Suppressor macrophage treated with lipopolysaccharide for 1 hour (primary cell): ENCODE results near the gene GNG7.
A peak's percentile ranks its signal among the peaks of the same experiment; 100 is the strongest.

Experiments
- DNase-seq, 3 donors: peaks; one replicate each; pipeline ENCODE4 v3.0.0-alpha.2; 2020 to 2022

GNG7 gene

DNA sequence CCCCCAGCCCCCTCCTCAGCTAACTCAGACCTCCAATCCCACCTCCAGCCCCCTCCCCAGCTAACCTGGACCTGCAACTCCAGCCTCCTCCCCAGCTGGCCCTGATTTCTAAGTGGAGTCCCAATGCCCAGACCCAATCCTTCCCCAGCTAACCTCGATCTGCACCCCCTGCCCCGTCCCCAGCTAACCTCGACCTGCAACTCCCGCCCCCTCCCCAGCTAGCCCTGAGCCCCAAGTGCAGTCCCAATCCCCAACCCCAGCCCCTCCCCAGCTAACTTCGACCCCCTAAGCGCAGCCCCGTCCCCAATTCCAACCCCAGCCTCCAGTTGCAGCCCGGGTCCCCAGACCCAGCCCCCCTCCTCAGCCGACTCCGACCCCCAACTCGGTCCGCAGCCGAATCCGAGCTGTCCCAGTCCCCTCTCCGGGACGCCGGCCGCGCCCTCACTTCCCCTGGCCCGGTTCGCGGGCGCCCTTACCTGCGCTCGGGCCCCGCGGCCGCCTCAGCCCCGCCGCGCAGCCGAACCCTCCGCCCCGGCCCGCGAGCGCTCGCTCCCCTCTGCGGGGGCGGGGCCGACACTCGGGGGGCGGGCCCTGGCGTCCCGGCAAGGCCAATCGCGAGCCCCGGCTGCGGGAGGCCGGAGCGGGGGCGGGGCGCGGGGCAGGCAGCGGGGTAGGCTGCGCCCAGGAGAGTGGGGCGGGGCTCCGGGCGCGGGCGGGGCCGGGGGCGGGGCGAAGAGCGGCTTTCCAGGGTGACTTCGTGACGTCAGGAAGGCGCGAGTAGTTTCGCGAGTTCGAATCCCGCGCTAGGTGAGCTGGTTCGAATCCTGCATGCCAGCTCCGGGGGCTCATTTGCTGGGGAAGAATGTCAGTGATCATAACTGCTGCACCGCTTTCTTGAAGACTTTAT, at the start of gene GNG7:
TSS of gene GNG7 (minus strand) at position 525 of the 907 bp plus-strand sequence. CDS start 182,006 bp downstream, outside the sequence.
- DNase-seq = peak; percentile 95 to 100 (median 98)

DNA sequence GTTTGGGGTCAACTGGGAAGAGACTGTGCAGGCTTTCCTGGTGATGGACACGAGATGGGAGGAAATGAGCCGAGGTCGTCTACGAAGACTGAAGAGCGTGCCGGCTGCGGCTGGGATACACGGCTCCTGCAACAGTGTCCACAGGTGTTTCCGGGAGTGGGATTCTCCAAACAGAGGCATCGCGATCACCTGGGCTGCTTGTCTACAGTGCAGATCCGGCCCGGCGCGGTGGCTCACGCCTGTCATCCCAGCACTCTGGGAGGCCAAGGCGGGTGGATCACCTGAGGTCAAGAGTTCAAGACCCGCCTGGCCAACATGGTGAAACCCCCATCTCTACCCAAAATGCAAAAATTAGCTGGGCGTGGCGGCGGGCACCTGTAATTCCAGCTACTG, 48.9 kb upstream of the GNG7 start:
- DNase-seq = no peak

DNA sequence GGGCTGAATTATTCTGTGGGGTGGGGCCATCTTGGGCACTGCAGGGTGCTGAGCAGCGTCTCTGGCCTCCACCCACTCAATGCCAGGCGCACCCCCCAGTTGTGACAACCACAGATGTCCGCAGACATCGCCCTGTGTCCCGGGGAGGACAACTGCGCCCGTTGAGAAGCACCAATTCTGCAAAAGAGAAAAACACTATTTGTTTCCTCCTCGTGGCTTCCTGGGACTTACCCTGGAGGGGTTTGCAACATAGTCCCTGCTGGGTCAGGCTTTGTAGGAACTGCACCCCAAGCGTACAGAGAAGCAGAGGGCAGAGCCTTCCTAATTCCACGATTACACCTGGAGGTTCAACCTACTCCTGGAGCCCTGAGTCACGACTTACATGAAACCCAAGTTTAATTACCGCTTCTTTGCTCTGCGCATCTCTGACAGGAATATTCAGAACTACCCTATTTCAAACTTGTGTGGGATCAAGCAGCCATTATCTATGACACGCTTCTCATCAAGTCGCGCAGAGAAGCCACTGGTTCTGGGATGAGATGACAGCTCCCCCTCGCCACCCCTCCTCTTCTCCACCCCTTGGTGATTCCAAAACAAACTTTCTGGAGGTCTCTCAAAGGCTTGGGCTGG, 48.4 kb upstream of the GNG7 start:
- peak; percentile 59 to 74 (median 72) for DNase-seq

DNA sequence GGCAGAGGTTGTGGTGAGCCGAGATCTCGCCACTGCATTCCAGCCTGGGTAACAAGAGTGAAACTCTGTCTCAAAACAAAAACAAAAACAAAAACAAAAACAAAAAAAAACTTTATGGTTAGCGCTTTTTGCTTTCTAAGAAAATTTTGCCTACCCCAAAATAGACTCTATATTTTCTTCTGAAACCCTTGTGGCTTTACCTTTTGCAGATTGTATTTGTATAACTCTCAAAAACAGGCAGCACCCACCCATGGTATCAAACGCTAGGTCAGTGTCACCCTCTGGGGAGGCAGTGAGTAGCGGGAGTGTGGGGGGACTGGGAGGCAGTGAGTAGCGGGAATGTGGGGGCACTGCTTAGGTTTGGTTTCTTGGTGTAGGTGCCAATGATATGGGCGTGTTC, 44.9 kb upstream of the GNG7 start:
- DNase-seq = no peak

DNA sequence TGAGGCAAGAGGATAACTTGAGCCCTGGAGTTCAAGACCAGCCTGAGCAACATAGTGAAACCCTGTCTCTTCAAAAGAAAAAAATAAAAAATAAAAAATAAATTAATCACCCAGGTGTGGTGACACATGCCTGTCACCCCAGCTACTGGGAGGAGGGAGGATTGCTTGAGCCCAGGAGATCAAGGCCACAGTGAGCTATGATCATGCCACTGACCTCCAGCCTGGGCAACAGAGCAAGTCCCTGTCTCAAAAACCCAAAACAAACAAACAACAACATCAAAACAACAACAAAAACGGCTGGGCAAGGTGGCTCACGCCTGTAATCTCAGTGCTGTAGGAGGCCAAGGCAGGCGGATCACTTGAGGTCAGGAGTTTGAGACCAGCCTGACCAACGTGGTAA, 41.6 kb upstream of the GNG7 start:
- no peak for DNase-seq

DNA sequence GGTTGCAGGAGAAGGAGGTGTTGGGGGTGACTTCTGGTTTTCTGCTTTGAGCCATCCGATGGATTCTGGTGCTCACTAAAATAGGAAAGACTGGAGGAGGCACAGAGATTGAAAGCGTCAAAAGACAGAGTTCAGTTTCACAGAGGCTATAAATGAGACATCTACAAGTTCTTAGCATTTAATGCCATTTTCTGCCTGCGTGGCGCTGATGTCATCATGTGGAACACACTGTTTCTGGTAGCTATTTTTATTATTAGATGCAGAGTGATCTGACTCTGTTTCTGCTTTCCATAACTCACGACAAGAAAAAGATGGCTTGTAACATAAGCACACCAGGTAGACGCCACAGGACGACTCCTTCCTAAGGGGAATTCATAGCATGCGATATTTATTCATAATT, 40.6 kb upstream of the GNG7 start:
- DNase-seq = no peak

DNA sequence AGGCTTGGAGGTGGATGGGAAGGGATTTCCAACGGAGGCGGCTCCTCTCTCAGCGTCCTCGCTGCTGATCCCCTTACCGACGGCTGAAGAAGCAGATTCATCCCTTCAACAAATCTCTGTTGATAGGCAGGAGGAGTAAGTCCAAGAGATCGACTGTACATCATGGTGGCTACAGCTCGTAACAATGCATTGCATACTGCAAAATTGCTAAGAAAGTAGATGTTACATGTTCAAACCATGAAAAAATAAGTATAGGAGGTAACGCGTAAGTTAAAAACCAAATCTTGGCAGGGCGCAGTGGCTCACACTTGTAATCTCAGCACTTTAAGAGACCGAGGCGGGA, 37.8 kb upstream of the GNG7 start:
- no peak for DNase-seq

DNA sequence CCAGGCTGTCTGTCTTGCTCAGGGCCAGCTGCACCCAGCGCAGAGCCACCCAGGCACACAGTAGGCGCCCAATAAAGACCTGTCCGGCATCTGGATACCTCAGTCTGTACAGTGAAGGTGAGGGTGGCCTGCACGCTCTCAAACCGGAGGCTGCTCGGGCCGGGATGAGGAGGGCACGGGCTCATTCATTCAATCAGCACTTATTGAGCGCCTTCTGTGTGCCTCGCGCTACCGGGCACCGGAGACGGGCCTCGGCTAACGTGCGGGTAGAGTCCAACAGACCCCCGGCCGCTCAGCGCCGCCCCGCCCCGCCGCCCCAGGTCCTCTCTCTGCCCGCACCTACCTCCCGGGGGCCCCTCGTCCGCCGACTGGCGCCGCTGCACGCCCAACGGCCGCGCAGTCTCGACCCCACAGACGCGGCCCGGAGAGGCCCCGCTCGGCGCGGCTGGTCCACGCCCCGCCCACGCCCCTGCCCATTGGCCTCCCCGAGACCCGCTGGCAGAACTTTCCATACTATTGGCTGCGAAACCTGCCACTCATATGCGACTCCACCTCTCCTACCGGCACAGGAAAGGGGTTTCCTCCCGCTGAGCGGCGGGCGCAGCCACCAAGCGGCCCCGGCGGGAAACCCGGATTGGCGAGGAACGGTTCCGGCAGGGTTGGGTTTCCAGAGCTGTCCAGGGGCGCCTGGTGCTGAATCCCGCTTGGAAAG, 37.3 kb upstream of the GNG7 start, which contains the start of gene SLC39A3:
TSS of gene SLC39A3 (minus strand) at position 416 of the 712 bp plus-strand sequence. CDS start 2,760 bp downstream, outside the sequence.
- DNase-seq = peak; percentile 99 to 100 (median 99)

DNA sequence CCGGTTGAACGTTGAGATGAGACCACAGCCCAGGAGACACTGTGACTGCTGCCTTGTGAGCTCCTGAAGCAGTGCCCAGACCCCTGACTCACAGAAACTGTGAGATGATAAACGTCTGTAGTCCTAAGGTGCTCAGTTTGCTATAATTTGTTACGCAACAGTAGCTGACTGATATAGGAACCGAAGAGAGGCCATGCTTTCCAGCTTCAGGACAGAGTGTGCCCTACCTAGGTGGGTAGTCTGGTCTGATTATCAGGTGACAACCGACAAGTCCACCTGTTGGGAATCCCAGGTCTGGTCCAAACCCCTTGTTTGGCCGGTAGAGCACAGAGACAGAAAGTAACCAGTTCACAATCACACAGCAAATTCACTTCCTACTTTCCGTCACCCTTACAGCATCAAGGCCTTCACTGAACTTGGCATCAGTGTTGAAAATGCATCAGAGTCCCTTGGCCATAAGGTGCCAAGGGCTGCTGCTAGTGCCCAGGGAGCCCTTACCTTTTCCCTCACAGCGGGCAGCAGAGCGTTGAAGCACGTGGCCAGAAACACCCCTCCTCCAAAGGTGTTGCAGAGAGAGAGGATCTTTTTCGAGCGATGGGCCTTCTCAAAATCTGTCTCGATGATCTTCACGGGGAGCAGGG, 34.2 kb upstream of the GNG7 start:
- DNase-seq = no peak

DNA sequence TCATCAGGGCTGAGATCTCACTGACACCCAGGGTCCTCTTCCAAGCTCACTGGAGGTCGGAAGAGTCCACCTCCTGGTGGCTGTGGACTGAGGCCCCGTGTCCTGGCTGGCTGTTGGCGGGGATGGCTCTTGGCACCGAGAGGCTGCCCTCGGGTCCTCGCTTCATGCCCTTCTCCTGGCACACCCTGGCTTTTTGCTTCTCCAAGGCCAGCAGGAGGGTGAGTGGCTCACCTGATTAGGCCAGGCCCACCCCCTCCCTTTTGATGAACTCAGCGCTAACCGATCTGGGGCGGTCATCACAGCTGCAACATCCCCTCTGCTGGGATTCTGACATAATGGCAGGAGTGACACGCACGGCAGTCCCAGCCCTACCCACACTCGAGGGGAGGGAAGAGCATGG, 32.9 kb upstream of the GNG7 start:
- DNase-seq = no peak

DNA sequence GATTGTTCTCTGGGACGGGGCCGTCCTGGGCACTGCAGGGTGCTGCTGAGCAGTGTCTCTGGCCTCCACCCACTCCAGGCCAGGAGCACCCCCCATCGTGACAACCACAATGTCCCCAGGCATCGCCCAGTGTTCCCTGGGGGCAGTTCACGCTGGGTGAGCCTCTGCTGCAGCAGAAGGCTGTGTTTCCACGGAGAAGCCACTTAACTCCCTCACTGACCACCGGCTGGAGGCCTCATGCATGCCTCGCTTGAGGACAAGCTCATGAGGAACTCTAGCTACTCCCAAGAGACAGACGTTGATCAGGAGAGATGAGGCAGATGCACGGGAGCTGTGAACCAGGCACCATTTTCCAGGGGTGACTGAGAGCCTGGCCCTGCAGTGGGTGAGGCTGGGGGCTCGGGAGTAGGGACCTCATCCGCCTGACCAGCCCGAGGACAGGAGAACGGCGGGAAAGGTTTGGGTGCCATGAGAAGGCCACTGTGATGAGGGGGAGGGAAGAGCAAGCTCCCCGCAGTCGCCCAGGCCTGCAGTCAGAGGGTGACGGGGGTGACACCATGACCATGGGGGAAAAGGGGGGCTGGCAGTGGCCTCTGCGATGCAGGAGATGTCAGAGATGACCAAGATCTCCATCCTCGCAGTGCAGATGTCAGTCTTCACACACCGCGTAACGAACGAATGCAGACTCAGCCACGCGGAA, 32.2 kb upstream of the GNG7 start:
- DNase-seq = no peak

DNA sequence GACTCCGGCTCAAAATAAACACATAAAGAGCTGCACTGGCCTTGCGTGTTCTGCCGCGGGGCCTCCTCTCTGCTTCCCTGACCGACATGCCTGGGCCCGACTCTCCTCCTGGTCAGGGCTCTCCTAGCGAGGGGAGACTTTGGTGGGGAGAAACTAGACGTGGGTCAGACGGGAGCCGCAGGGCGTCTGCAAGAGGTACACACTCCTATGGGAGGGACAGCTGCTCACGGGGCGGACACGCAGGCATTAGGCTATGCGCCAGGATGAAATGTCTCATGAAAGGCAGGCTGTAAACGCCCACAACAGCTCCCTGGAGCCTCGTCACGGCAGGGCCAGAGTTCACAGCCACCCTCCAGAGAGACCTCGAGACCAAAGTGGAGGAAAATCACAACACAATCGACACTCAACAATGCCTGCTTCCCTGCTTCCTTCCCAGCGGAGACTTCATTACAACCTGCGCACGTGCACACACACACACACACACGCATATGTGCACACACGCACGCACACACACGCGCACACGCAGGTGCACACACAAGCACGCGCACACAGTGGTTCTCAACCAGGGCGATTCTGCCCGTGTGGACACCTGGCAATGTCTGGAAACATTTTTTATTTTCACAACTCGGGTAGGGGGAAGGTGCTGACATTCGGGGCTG, 31.6 kb upstream of the GNG7 start:
- DNase-seq = no peak

DNA sequence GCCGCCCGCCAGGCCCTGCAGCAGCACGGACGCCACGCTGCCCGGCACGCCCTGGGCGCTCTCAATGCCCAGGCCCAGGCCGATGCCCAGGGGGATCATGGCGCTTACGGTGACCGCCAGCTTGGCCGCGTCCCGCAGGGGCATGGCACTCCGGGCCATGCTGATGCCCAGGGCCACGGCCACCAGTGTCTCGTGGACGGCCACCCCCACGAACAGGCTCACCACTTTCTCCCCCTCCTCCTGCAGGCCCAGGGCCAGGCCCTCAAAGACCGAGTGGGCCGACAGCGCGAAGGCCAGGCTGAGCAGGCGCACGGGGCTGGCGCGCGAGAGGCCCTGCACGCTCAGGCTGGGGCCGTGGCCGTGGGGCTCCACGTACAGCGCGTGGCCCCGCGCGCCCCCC, 30.4 kb upstream of the GNG7 start:
- DNase-seq = no peak

DNA sequence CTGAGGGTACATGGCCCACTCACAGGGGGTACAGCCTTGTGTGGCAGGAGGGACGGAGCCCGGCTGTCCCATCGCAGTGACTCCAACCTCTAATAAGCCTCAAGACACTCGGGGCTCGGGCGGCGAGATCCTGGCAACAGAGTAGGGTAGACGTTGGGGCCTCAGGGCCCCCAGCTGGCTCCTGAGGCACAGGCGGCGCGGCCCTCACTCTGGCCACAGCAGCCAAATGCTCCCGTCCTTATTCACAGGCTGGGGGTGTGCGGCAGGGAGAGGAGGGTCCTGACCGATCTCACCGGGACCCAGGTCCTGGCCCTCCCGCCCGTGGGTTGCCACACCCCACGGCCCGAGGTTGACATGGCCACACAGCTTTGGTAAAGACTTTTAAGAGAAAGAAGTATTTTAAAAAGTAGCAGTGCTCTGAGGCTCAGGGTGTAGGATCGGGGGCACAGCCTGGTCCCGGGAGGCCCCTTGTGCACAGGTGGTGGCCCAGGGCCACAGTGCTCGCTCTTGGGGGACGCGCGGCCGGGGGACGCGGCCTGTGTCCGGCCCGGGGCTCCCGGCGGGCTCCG, 29.7 kb upstream of the GNG7 start:
- DNase-seq = no peak

DNA sequence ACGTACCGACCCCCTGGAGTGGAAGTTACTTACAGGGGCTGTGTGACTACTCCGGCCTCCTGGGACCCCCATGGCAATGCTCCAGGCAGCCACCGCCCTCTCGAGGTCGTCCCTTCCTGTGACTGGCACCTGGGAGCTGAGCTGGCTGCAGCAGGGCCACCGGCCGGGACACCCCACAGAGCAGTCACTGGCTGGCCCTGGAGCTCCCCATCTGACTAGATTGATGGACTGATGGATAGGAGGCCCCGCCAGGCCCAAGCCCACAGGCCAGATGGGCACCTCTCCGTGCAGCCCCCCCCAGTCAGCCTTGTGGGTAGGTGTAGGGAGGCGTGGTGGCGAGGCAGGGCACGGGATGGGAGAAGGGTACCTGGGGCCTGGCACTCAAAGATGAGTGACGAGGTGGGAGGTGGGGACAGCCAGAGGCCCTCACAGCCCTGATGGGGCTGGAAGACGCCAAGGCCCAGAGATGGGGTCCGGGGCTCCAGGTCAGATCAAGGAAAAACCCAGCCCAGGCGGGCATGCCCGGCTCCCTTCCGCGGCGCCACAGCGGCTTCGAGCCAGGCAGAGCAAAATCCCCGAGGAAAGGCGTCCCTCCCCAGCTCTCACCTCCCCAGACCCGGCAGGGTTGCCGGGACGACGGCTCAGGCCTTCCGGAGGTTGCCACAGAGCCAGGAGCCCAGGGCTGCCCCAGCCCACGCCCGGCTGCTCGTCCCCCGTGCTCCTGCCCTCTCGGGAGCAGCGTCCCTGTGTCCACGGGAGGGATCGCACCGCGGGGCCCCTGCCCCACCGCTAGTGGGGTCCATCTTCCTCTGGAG, 28.9 kb upstream of the GNG7 start:
- no peak for DNase-seq

DNA sequence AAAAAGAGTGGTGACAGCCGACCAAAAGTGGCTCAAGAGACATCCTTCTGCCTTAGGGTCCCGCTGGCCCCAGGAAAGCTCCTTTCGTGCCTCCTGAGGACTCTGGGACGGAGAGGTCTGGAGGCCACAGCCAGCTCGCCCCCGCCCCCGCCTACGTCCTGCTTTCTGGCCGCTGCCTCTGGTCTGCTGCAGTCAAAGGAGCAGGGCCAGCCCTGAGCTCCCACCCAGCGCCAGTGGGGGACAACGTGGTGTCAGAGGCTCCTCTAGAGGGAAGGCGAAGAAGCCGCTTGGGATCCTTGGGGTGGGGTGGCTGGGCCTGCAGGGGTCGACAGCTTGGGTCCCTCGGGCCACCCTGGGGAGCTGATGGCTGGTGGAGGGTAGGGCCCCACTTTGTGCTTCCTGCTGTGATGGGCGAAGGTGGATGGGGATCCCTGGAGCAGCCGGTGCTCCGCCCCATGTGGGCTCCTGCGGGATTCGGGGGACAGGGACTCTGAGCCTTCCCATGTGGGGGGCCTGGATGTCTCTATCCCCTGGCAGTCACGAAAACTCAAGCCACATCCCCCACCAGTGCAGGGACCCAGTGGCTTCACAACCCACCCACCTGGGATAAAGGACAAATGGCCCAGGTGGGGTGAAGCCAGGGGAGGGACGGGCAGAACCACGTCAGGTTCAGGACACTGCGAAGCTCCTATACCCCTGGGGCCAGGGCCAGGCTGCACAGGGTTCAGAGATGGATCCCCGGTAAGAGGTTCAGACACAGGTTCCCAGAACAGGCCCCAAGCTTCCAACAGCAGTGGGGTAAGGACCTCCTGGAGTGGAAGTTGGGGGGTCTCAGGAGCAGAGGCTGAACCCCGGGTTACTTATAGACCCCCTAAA, 27.7 kb upstream of the GNG7 start:
- DNase-seq = no peak

DNA sequence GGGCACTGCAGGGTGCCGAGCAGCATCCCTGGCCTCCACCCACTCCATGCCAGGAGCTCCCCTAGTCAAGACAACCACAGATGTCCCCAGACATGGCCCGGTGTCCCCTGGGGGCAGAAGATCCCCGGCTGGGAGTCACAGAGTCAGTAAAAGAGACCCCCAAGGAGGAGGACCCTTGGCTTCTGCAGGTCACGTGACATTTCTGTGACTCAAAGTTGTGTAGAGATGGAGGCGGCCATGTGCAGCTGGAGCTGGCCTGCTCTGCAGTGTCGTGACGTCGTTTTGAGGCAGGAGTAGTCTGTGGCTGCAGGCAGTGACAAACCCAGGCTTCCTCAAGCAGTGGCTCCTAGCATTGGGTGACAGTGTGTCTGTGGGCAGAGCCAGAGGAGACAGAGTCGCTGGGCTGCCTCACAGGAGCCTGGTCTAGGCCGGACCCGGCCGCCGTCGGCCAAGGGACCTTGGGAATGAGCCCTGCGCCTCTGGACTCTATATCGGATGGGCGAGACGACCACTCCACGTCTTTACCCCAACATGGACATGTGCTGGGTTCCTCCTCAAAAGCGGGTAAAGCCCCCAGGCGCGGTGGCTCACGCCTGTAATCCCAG, 26.4 kb upstream of the GNG7 start:
- no peak for DNase-seq

DNA sequence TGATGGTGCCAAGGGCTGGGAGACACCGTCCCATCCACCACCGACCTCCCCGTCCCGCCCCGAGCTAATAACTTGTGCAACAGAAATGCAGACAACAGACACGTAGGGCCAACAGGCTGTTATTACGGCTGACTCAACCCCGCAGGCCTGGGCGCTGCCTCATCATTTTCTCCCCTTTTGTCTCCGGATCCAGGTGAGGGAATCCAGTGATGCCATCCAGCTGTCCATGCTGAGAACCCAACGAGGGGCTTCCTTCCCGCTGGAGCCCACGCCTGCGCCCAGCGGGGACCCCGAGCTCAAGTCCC, 25.1 kb upstream of the GNG7 start:
- no peak for DNase-seq

DNA sequence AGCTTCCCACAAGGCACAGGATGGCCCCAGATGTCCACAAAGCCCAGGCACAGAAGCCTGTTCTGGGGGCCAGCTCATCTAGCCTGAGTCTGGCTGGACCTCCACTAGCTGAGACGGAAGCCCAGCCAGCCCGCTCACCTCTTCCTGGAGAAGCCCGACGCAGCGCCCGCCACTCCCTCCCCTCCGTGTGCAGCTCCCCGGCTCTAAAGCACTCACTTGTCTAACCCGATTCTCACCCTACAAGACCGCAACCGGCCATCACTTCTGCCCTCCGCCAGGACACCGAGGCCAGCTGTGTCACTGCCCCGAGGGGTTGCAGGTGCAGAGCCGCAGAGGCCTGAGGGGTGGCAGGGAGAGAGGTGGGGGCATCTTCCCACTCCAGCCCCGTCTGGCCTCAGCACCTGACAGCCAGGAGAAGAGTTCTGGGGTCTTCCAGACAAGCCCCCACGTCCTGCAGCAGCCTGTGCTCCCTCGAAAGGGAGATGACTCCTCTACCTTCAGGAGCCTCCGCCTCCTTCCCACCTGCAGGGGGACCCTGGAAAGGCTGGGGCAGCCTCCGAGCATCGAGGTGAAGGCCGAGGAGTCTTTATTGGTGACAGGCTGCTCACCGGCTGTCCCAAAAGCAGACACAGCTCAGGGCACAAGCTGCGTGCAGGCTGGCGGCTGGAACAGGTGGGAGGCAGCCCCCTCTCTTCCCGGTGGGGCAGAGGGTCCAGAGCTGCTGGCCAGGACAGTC, 24.6 kb upstream of the GNG7 start:
- no peak for DNase-seq
